Measurements from ENCODE around the gene FSHB.
A peak's percentile ranks its signal among the peaks of the same experiment; 100 is the strongest.
"Not testable (repeated sequence)": the region's sequence is repeated elsewhere in the genome, so short reads cannot be mapped to it uniquely, and the experiment has no call there.

The FSHB gene

DNA sequence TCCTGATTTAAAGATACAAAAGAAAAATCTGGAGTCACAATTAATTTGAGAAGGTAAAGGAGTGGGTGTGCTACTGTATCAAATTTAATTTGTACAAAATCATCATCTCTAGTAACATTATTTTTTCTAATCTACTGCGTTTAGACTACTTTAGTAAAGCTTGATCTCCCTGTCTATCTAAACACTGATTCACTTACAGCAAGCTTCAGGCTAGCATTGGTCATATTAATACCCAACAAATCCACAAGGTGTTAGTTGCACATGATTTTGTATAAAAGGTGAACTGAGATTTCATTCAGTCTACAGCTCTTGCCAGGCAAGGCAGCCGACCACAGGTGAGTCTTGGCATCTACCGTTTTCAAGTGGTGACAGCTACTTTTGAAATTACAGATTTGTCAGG is at the start of gene FSHB:
Gene FSHB (plus strand): TSS at position 301 of the 400 bp plus-strand sequence. CDS start 889 bp downstream, outside the sequence.
- DNase-seq: no peak

DNA sequence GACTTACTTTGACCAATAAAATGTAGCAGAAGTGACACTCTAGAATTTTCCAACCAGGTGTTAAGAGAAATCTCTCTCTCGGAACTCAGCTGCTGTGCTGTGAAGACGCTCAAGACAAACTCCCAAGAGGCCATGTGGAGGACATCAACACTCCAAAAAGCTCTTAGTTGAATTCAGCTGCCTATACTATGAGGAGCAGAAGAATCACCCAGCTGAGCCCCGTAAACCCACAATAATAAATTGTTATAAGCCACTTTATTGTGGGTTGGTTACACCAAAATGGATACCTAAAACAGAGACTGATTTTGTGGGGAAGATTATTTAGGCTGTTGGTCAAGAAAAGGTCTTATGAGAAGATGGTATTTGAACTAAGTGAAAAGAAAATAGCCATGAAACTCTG is 44.1 kb upstream of the FSHB start:
- no peak for DNase-seq

DNA sequence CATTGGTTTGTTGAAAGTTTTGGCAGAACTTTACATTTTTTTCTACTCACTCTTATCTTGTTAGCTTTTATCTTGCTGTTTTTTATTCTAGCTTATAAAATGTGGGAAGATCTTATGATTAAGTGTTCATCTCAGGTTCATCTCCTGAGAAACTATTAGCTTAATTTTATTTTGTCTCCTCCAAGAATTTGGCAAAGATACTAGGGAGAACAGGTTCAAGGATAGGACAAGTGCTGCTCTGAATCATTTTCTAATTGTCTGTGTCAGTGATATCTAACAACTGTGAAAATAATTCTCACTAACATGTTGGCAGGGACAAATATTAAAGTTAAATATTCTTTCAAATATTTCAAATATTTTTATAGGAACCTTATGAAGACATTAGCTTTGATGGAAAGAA is 38.2 kb upstream of the FSHB start:
- DNase-seq: no peak

DNA sequence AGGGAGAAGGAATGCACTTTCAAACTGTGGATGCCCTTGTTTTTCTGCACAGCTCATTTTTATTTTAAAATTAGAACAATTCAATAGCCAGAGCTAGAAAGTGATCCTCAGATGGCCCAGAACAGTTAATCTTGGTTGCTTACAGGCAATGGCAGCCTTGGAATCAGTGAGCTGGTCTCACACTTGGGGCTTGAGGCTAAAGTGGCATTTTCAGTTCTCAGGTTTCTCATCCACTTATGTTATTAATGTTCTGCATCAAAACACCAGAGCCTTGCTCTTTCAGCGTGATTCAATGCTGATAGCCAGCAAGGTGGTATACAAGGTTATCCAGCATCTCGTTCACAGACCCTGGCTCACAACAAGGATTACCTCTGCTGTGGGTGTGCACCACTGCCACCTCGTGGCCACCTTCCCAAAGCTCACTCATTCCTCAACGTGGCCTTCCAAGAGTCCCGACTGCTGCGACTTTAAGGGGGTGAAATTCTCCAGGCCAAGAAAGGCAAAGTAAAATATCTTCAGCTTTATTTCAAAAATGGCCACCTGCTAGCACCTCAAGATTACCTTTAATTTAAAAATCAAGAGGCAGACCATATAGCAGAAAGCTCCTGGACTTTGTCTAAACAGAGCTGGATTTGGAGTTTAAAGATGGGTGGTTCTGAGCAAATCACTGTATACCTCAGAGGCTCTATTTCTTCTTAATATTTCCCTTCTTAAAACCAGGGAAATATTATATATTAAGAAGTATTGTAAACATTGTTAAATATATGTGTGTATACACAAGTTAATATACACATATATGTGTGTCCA is 34.2 kb upstream of the FSHB start:
- DNase-seq: peak; percentile 33

DNA sequence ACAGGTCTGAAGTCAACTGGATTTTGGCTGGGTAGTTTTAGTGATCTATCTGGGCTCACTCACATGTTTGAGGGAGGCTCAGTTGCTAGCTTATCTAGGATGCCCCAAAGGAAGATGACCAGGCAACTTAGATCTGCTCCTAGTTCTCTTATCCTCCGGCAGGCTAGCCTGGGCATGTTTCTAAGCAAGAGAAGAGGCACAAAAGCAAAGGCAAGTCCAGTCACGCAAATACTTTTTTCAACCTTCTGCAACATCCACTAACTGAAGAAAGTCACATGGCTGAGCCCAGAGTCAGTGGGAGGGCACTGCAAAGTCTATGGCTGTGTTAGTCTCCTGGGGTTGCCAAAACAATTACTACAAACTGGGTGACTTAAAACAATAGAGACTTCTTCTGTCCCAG is 32.9 kb upstream of the FSHB start:
- DNase-seq: no peak

DNA sequence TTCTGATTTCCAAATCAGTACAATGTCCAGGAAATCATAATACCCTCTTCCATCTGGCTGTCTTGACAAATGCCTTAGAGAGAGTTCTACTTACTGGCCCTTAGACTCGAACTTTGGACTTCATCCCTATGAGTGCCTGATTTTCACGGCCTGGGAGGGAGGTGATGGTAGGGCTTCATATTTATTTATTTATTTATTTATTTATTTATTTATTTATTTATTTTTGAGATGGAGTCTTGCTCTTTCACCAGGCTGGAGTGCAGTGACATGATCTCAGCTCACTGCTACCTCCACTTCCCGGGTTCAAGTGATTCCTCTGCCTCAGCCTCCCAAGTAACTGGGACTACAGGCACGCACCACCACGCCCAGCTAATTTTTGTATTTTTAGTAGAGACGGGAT is 27.8 kb upstream of the FSHB start:
- DNase-seq: not testable (repeated sequence)

DNA sequence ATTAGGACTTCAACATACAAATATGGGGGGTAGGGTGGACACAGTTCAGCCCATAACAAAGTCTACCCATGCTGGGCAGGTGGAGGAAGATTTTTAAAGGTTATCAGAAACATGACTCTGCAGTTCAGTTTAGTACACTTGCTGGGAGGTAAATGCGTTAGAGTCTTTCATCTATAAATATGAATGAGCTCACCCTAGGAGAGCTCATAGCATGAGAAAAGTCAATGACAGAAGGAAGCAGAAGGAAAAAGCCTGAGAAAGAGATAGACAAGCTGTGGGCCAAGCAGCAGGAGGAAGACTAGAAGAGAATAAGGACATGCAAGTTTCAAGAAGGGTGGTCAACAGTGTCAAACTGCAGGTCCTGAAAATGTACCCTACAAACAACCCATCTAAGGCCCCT is 27.0 kb upstream of the FSHB start:
- DNase-seq: no peak

DNA sequence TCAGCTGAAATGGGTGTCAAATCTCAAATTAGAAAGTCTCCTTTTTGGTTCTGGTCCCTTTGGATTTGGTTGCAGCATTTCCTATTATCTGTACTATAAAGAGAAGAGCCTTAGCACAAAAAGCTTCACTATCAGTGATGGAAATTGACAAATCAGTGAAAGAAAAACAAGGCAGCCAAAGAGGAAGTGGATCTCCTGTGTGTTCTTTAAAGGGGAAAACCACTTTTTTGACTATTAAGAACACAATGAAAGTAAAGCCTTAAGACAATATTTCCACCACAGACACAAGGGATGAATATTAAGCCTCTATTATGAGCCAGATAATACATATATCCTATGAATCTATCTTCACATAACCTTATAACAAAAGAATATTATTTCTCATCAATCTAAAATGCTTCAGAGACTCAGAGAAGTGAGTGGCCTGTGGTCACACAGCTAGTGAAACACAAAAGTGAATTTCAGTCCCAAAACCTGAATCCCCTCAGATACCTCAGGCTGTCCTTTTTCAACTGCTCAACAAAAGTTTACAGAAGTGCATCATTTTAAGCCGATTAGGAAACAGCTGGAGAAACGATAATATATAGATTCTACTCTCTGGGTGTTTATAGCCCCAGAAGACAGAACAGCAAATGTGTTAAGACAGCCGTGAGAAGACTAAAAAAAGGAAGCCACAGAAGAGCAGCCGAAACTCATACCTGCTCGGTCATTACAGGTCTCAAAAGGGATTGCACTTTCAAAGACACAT is 24.4 kb upstream of the FSHB start:
- no peak for DNase-seq

DNA sequence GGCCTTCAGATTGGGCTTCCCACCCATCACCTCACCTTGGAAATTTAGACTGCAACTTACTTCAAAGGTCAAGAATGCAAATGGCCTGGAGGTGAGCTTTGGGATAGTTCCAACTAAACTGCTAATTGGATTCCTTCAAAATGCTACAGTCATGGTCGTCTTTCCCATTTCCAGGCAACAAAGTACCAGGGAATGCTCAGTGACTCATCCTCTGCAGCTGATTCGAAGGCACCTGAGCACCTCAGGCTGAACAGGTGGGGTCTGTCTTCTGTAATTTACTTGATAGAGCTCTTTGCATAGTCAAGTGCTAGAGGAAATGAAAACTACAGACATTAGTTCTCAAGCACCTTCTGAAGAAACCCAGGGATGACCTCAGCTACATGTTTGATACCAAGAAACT is 20.5 kb upstream of the FSHB start:
- no peak for DNase-seq

DNA sequence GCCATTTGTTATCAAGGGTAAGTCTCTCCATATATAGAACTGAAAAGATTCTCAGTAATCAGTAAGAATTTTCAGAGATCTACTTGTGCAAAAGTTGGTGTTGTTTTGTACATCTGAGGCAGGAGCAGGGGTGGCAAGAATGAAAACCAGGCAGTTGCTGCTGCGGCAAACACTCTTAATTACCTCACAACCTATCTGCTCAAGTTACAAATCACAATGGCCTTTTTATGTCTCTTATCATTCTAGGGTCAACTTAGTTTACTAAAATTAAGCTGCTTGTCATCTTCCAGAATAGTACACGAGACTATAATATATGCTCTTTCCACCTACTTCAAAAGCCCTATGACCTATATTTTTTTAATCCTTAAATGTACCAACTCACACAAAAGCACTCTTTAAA is 14.3 kb upstream of the FSHB start:
- DNase-seq: no peak

DNA sequence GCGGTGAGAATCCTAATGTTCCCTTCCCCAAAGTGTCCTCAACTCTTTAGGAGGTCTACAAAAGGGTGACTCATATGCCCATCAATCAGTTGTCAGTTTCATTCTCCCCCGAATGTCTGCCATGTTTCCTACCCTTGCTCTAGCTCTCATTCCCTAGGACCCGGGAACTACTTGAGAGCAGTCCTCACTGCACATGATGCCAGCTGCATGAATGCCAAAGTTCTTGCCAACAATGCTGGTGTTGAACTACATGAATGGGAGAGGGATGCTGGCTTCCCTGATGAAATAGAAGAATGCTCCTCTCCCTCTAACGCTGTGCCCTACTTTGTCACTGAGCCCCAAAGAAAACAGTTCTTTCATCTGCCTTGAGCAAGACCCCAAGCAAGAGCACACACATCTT is 12.5 kb upstream of the FSHB start:
- DNase-seq: no peak

DNA sequence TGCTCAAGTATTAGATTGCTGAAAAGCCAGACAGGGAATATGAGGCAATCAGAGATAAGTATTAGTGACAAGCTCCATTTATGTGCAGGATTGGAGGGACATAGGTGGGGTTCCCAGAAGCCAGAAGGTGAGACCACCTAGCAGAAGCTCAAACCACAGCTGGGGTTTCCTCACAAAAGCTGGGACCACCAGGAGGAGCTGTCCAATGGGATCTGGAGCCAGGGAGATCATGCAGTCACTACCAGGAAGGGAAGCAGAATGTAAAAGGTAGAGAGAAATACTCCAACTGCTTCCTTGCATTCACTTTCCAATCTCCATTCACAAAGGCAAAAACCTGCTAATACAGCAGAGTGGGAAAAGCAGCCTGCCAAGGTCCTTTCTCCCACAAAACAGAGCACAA is 5.2 kb upstream of the FSHB start:
- no peak for DNase-seq

DNA sequence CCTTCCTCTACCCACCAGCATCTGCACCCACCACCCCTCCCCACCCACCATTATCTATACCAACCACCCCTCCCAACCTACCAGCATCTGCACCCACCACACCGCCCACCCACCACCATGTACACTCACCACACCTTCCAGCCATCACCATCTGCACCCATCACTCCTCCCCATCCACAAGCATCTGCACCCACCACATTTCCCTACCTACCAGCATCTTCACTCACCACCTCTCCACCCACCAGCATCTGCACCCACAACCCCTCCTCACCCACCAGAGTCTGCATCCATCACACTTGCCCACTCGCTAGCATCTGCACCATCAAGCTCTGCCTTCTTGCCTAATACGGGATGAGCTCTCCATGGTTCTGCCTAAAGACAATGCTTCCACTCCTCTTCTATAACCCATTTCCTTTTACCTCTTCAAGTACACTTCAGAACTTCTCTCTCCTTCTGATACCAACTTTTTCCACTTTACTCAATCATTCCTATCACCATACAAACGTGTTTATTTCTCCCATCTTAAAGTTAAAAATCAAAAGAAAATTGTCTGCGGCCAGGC is 2.4 kb upstream of the FSHB start:
- no peak for DNase-seq

DNA sequence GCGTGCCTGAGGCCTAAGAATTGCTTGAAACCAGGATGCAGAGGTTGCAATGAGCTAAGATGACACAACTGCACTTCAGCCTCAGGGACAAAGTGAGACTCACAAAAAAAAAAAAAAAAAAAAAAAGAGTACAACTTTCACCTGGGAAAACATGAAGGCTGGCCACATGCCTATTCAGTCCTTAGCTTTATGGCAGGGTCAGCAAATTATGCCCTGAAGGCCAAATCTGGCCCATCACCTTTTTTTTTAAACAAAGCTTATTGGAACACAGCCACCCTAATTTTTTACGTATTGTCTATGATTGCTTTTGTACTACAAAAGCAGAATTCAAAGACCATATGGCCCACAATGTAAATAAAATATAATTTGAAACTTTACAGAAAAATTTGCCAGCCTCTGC is 8.2 kb downstream of the FSHB start:
- DNase-seq: no peak

DNA sequence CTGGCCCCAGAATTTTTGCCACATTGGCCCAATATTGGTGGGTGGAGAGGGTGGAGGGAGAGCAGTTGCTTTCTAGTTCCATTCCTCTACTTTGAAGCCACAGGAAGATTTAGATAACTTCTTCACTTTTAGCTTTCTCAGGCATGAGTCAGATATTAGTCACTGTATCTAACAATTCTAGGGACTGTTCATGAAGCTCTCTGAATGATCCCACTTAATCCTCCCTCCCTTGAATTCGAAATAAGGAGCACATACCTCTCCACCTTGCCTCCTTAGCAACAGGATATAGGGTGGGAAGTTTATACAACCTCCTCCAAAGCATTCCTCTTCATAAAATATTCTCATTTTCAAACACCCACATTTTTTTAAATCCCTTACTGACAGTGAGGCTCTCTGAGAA is 13.5 kb downstream of the FSHB start:
- DNase-seq: no peak

DNA sequence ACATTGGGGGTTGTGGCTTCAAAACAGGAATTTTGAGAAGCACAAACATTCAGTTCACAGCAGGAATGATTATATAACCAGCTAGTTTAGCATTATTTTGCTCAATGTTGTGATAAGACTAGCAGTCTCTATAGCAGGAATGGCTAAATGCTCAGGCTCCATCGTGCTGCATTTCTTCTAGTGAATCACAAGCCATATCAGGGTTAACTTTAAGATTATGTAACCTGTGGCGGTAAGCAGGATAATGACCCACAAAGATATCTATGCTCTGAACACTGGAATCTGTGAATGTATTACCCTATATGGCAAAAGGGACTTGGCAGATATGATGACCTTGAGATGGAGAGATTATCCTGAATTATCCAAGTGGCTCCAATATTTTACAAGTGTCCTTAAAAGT is 14.8 kb downstream of the FSHB start:
- DNase-seq: no peak

DNA sequence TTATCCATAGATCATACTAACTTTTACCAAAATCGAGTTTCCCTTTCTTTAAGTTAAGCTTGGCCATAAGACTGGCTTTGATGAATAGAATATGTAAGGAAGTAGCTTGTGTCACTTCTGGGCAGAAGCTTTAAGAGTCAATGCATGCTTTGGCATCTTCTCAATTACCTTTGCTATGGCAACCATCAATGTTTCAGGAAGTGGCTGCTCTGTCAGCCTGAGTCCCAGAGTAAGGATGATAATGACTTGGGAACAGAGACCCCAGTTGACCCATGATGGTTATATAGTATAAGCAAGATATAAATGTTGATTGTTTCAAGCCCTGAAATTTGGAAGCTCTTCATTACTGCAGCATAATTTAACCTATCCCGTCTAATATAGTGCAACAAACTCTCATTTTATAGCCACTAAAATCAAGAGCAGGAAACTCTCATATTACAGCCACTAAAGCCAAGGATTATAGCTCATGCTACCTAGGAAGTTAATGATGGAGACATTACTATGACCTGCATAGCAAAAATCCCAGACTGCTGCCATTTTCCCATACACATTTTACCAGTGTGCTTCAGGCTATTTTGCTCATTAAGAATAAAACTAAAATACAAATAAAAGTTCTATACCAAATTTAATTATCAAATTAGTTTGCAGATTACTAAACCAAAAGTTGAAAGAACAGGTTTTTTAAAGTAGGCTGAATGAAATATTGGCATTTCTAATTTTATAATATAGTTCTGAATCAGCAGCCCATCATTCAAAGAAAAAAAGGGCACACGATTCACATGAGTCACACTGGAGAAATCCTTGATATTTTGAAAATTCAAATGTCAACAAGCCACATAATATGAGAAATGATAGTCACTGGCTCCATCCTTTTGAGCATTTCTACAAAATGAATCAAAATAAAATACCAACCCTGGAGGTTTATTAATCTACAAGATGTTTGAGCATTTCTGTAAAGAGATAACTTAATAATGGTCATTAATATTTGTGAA is 23.8 kb downstream of the FSHB start:
- no peak for DNase-seq

DNA sequence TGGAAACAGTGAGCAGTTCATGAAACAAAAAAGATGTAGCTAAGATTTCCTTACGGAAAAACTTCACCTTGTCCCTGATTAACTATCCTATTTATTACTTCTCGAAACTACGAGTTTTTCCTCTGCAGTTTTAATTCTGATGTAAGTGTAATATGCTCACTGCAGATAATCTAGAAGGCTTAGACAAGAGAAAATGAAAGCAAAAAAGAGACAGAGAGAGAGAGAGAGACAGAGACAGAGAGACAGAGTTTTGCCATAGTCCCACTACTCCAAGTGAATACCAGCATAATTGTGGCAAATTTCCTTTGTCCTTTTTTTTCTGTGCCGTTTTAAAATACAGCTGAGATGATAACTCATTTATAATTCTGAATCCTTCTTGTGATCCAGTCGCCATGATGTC is 24.8 kb downstream of the FSHB start:
- DNase-seq: no peak

DNA sequence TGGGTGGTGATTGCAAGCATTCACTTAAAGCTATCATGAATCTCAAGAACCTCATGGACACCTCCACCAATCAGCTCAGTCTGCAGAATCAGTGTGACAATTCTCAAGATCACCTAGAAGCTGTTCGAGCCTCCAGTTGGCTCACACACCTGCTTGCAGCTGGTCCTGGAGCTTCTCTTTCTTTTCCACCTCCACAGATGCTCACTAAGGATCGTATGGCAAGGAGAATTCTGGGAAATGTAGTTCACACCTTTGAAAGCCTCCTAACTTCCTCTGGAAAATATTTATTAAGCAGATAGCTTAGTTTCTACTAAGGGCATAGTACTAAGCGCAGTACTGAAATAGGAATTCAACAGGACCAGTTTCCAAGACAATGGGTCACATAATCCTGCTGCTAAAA is 26.2 kb downstream of the FSHB start:
- no peak for DNase-seq

DNA sequence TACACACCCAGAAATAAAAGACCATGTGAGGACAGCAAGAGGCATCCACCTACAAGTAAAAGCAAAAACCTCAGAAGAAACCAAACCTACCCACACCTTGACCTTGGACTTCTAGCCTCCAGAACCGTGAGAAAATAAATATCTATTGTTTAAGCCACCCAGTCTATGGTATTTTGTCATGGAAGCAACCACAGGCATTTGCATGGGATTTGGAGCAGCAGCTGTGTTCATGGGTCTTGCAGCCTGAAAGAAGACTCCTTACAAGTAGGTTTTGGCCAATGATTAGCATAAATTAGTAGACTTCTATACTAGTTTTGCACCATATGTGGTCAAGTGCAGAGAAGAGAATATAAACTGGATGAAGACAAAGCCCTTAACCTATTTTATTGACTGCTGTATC is 27.9 kb downstream of the FSHB start:
- no peak for DNase-seq

DNA sequence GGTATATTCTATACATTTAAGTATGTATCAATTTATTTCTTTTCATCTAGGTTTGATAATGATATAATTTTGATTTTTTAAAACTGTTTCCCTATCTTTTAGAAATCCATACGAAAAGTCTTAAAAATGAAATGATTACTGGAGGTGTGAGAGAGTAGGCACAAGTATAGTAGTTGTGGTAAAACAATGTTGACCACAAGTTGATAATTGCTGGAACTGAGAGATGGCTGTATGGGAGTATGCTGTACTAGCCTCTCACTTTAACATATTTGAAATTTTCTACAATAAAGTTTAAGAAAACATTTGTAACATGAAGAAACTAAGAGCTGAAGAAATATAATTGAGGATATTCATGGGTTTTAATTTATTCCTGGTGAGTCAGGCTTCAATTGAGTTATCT is 30.0 kb downstream of the FSHB start:
- no peak for DNase-seq

DNA sequence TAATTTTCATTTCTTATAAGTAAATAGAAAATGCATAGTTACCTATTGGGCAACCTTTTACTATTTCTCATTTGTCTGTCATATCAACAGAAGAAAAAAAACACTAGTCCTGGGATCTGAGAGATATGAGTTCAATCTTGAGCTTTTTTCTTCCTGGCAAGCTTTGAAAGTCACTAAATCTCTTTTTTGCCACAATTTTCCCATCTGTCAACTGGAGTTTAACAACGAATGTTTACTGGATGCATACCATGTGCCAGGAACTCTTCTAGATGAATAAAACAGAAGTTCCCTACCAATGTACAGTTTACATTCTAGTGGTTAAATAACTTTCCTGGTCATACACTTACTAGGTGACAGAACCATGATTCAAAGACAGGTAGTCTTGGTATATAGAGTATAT is 31.0 kb downstream of the FSHB start:
- DNase-seq: no peak

DNA sequence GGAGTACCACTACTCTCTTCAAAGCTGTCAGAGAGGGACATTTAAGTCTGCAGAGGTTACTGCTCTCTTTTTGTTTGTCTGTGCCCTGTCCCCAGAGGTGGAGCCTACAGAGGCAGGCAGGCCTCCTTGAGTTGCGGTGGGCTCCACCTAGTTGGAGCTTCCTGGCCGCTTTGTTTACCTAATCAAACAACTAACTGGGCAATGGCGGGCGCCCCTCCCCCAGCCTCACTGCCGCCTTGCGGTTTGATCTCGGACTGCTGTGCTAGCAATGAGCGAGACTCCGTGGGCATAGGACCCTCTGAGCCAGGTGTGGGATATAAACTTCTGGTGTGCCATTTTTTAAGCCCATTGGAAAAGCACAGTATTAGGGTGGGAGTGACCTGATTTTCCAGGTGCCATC is 37.8 kb downstream of the FSHB start:
- DNase-seq: not testable (repeated sequence)

Data from activated T-cell treated with anti-CD3 and anti-CD28 coated beads, Interleukin-2, amount 50 U/mL, for 1 hour (primary cell).